Endodermal cell (in vitro differentiated cells): ENCODE data around the gene TPRN. TPM values are rescaled to one million over a fixed set of nuclear protein-coding genes. Genes with fewer than 3 reads are reported as not detected.

Experiments used
- DNase-seq: peaks from one replicate; pipeline ENCODE4 v3.0.0-alpha.2; 2017
- H3K27ac ChIP-seq: 2 replicates; pipeline ENCODE4 v1.5.1; 2013; ENCODE audit warnings: mild to moderate bottlenecking, low read depth, low read length, moderate library complexity
- H3K27me3 ChIP-seq: 2 replicates; pipeline ENCODE4 v1.6.1; 2013; ENCODE audit warnings: mild to moderate bottlenecking, low read length, moderate library complexity; ENCODE audit not compliant: insufficient read depth, control insufficient read depth, poor library complexity, severe bottlenecking
- H3K36me3 ChIP-seq: 2 replicates; pipeline ENCODE4 v1.7.0; 2013; ENCODE audit warnings: mild to moderate bottlenecking, low read length, moderate library complexity; ENCODE audit not compliant: control insufficient read depth, insufficient read depth
- H3K4me1 ChIP-seq: one replicate; pipeline ENCODE4 v1.7.0; 2013; ENCODE audit warnings: low read length; ENCODE audit not compliant: control insufficient read depth, insufficient read depth
- H3K4me3 ChIP-seq: 2 replicates; pipeline ENCODE4 v1.5.1; 2013; ENCODE audit warnings: mild to moderate bottlenecking, low read length, moderate library complexity
- H3K9ac ChIP-seq: 2 replicates; pipeline ENCODE4 v1.6.1; 2013; ENCODE audit warnings: mild to moderate bottlenecking, low read length, moderate library complexity; ENCODE audit not compliant: poor library complexity, severe bottlenecking; ENCODE audit errors: extremely low read depth
- H3K9me3 ChIP-seq: 2 replicates; pipeline ENCODE4 v1.6.1; 2013; ENCODE audit warnings: mild to moderate bottlenecking, low read length, moderate library complexity; ENCODE audit not compliant: control insufficient read depth
- H3K27ac Mint-ChIP-seq: 2 replicates; pipeline ENCODE4 v1.8.0; 2020; ENCODE audit warnings: mixed read lengths
- H3K27me3 Mint-ChIP-seq: 2 replicates; pipeline ENCODE4 v1.8.0; 2021; ENCODE audit warnings: mild to moderate bottlenecking, mixed read lengths; ENCODE audit not compliant: insufficient read depth
- H3K36me3 Mint-ChIP-seq: 2 replicates; pipeline ENCODE4 v1.8.0; 2020; ENCODE audit warnings: low read depth, mixed read lengths
- H3K4me1 Mint-ChIP-seq: 2 replicates; pipeline ENCODE4 v1.8.0; 2020; ENCODE audit warnings: mixed read lengths
- H3K4me3 Mint-ChIP-seq: 2 replicates; pipeline ENCODE4 v1.8.0; 2020; ENCODE audit warnings: mild to moderate bottlenecking, moderate library complexity, mixed read lengths
- H3K9me3 Mint-ChIP-seq: 2 replicates; pipeline ENCODE4 v1.8.0; 2020; ENCODE audit warnings: mild to moderate bottlenecking, mixed read lengths
- WGBS, 2 experiments: methylation state at CpG; one replicate each; pipeline versions ENCODE4 v1.1.5 to v1.1.7; 2013; ENCODE audit warnings: missing lambda C conversion rate in 2 of 2, mixed read lengths in 1 of 2; ENCODE audit not compliant: insufficient coverage in 1 of 2, insufficient read length in 1 of 2; 5-methylcytosine and 5-hydroxymethylcytosine counted together
- total RNA-seq, 2 donors: library from RNA; stranded (reverse); fragmentation: NEBNext Ultra II Directional in 1 of 2; extraction: Animal tissue kit (Norgen Biotek cat#: 25700) in 1 of 2; gene quantifications; 2 replicates in 1 of 2; 3 replicates in 1 of 2; pipeline ENCODE4 v1.2.1, GENCODE V29; 2021
- TF ChIP-seq, protein P1 (sequence below): fragments of 200-600 bp; sonication (generic); conservative IDR thresholded peaks from 2 replicates; pipeline ENCODE4 v1.5.0; 2021; ENCODE audit warnings: antibody characterized with exemption, mild to moderate bottlenecking

The TPRN gene
- total RNA-seq, 2 donors from 2014 or later, result 19.0 to 23.9 TPM

DNA sequence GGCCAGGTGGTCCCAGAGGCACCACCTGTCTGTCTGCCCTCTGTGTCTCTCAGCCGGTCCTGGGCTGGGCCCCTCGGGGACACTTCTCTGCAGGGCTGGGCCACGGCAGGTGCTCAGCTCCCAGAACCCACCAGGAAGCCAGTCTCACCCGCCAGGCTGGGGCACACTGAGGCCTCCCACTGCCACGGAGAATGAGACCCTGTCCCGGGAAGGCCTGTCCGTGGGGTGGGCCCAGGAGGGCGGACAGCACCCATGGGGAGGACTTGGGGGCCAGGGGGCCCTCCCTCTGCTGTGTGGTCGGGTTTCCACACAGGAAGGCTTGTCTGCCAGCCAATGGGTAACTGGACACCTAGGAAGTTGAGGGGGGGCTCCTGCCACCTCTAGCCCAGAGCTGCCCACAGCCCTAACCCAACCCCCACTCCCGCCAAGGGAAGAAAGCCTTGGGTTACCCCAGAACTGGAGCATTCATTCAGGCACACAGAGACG lies 36.4 kb upstream of the TPRN start:
- TF ChIP-seq, protein P1, sequence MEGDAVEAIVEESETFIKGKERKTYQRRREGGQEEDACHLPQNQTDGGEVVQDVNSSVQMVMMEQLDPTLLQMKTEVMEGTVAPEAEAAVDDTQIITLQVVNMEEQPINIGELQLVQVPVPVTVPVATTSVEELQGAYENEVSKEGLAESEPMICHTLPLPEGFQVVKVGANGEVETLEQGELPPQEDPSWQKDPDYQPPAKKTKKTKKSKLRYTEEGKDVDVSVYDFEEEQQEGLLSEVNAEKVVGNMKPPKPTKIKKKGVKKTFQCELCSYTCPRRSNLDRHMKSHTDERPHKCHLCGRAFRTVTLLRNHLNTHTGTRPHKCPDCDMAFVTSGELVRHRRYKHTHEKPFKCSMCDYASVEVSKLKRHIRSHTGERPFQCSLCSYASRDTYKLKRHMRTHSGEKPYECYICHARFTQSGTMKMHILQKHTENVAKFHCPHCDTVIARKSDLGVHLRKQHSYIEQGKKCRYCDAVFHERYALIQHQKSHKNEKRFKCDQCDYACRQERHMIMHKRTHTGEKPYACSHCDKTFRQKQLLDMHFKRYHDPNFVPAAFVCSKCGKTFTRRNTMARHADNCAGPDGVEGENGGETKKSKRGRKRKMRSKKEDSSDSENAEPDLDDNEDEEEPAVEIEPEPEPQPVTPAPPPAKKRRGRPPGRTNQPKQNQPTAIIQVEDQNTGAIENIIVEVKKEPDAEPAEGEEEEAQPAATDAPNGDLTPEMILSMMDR, result no peak

DNA sequence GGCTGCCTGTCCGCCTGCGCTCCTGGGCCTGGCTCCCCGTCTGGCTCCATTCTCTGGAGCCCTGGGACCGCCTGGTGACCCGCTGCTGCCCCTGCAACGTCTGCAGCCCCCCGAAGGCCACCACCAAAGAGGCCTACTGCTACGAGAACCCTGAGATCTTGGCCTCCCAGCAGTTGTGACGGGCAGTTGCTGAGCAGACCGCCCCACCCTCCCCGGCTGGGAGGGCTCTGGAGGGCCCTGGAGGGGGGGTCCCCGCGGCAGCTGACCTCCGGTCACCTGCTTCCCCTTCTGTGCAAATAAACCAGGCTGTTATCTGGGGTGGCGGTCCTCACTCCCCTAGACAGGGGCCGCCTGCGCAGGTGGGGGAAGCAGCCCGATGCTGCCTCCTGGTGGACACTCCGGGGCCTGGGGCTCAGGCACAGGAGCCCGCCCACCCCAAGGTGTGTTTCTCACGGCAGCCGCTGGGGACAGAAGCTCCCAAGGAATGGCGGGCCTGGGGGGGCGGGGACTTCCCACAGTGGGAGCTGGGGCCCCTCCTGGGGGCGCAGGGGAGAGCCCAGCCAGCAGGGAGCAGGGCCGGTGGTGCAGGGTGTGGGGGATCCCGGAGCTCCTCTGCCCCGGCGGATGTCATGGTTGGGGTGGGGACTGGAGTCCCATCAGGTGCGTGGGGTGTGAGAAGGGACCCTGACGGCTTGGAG lies 35.8 kb upstream of the TPRN start:
- Histone ChIP-seq H3K36me3 (peaks cover 5% of the 10 kb centered on the region), H3K9me3 (no peaks in the 10 kb centered on the region), H3K27me3 (no peaks in the 10 kb centered on the region), H3K4me1 (peaks cover 20% of the 10 kb centered on the region), H3K27ac (no peak overlapping the region), H3K9ac (no peak overlapping the region), H3K4me3 (no peak overlapping the region)
- TF ChIP-seq, protein P1, result peak; percentile 100
- Mint-ChIP-seq H3K4me1 (peaks cover 16% of the 10 kb centered on the region), H3K4me3 (no peak overlapping the region), H3K27ac (no peak overlapping the region), H3K9me3 (no peaks in the 10 kb centered on the region), H3K36me3 (no peaks in the 10 kb centered on the region), H3K27me3 (no peaks in the 10 kb centered on the region)
- peak; percentile 96 for DNase-seq
- 36 to 72% methylated on average over 5 to 31 of the region's 31 CpGs for WGBS, 2 experiments

More for the DNA sequence above, 36.4 kb upstream of the TPRN start:
- no peak overlapping the region for H3K4me3 ChIP-seq
- Mint-ChIP-seq H3K4me1 (peaks cover 16% of the 10 kb centered on the region), H3K27me3 (no peaks in the 10 kb centered on the region), H3K4me3 (no peak overlapping the region), H3K27ac (no peak overlapping the region), H3K36me3 (no peaks in the 10 kb centered on the region), H3K9me3 (no peaks in the 10 kb centered on the region)
- H3K4me1 ChIP-seq, result peaks cover 20% of the 10 kb centered on the region
- DNase-seq, result no peak
- H3K9ac ChIP-seq, result peak overlapping the region; percentile 41
- 73 to 79% methylated on average over 6 to 11 of the region's 11 CpGs for WGBS, 2 experiments
- H3K27me3 ChIP-seq, result no peaks in the 10 kb centered on the region
- H3K9me3 ChIP-seq, result no peaks in the 10 kb centered on the region
- H3K36me3 ChIP-seq, result peaks cover 7% of the 10 kb centered on the region
- H3K27ac ChIP-seq, result no peak overlapping the region

DNA sequence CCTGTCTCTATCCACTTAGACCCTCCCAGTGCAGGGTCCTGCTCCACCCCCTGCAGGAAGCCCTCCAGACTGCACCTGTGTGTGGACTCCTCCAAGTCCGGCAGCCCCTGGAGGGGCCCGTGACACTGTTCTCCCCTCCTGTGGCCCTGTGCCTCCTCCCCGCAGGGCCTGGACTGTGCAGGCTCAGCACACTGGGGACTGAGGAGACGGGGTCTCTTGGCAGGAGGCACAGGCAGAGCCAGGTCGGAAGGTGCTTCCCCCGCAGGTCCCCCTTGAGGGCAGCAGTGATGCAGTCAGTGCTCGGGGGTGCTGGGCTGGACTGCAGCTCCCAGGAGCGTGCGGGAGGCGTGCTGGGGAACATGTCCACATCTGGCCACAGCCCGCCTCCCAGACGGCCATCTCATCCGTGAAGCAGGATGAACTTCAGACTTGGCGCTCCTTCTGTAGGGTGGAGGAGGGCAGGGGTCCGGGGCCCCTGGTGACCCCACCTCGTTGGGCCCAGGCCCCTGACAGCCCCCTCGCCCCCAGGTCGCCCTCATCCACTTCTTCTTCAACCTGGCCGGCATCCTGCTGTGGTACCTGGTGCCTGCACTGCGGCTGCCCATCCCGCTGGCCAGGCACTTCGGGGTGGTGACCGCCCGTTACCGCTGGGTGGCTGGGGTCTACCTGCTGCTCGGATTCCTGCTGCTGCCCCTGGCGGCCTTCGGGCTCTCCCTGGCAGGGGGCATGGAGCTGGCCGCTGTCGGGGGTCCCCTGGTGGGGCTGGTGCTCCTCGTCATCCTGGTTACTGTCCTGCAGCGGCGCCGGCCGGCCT lies 35.1 kb upstream of the TPRN start:
- H3K9ac ChIP-seq, result no peak overlapping the region
- no peaks in the 10 kb centered on the region for H3K9me3 ChIP-seq
- H3K4me1 ChIP-seq, result peaks cover 20% of the 10 kb centered on the region
- TF ChIP-seq, protein P1, result peak; percentile 51
- peak; percentile 75 for DNase-seq
- Mint-ChIP-seq H3K36me3 (no peaks in the 10 kb centered on the region), H3K27me3 (no peaks in the 10 kb centered on the region), H3K9me3 (no peaks in the 10 kb centered on the region), H3K27ac (no peak overlapping the region), H3K4me1 (peaks cover 16% of the 10 kb centered on the region), H3K4me3 (no peak overlapping the region)
- peaks cover 5% of the 10 kb centered on the region for H3K36me3 ChIP-seq
- no peak overlapping the region for H3K4me3 ChIP-seq
- 88 to 91% methylated on average over 13 to 35 of the region's 35 CpGs for WGBS, 2 experiments
- H3K27me3 ChIP-seq, result no peaks in the 10 kb centered on the region
- no peak overlapping the region for H3K27ac ChIP-seq
